Panc1 (cell line): ENCODE results near the gene SLC35F1. TPM values are rescaled to one million over a fixed set of nuclear protein-coding genes. Genes with fewer than 3 reads are reported as not detected.

Source experiments
- ATAC-seq: fragments of 200-7000 bp; cut with Tn5 transposase; 2 replicates; pipeline ENCODE4 v1.9.1; 2020; ENCODE audit warnings: mild to moderate bottlenecking, moderate library complexity
- BruUV-seq: library from RNA; stranded (reverse); fragments of 400-500 nt; replicated peaks from 2 replicates; lab custom pipeline; 2021; lab: Mats Ljungman, UMichigan
- CTCF ChIA-PET: fragments of 300-600 bp; sonication (Branson Sonifier 250); formaldehyde crosslinking; loops from one replicate; lab custom pipeline; 2022; ENCODE audit warnings: antibody characterized with exemption; lab: Charles Lee
- POLR2A ChIA-PET: fragments of 300-600 bp; sonication (Branson Sonifier 250); formaldehyde crosslinking; loops from one replicate; lab custom pipeline; 2022; ENCODE audit warnings: antibody characterized with exemption; lab: Charles Lee
- DNase-seq: peaks from one replicate; pipeline ENCODE4 v3.0.0-alpha.2; 2010; ENCODE audit warnings: low read depth, low spot score
- H3K27ac ChIP-seq: 2 replicates; pipeline ENCODE4 v1.5.1; 2011; ENCODE audit warnings: mild to moderate bottlenecking, low read length, inconsistent platforms
- H3K27me3 ChIP-seq: fragments of 200-500 bp; sonication (Bioruptor generic); 2 replicates; pipeline ENCODE4 v1.6.0; 2014; ENCODE audit warnings: low read length, inconsistent platforms; ENCODE audit not compliant: control insufficient read depth, insufficient read depth
- H3K36me3 ChIP-seq: fragments of 200-500 bp; sonication (Bioruptor generic); 2 replicates; pipeline ENCODE4 v1.5.1; 2014; ENCODE audit warnings: inconsistent platforms, mild to moderate bottlenecking, low read length, moderate library complexity; ENCODE audit not compliant: control insufficient read depth, insufficient read depth
- H3K4me1 ChIP-seq: 2 replicates; pipeline ENCODE4 v1.5.1; 2011; ENCODE audit warnings: inconsistent platforms, mild to moderate bottlenecking, low read length, moderate library complexity; ENCODE audit not compliant: control insufficient read depth, insufficient read depth
- H3K4me3 ChIP-seq, 2 experiments: 2 replicates each; pipeline ENCODE4 v1.5.1; 2011 to 2012; ENCODE audit warnings: low read depth in 2 of 2, low read length in 2 of 2, mild to moderate bottlenecking in 2 of 2, inconsistent platforms in 1 of 2, moderate library complexity in 1 of 2
- H3K9me3 ChIP-seq: fragments of 200-500 bp; sonication (Bioruptor generic); 2 replicates; pipeline ENCODE4 v1.5.1; 2014; ENCODE audit warnings: low read depth, mild to moderate bottlenecking, inconsistent platforms, low read length, moderate library complexity; ENCODE audit not compliant: control insufficient read depth, insufficient read depth
- CTCF ChIP-seq: fragments of 450-650 bp; IDR thresholded peaks from 2 replicates; pipeline ENCODE4 v1.5.1; 2017; ENCODE audit warnings: mild to moderate bottlenecking
- POLR2AphosphoS5 ChIP-seq: IDR thresholded peaks from 2 replicates; pipeline ENCODE4 v1.6.1; 2012; ENCODE audit warnings: mild to moderate bottlenecking, low read depth, low read length, moderate library complexity
- SIN3A ChIP-seq: IDR thresholded peaks from 2 replicates; pipeline ENCODE4 v1.6.1; 2012; ENCODE audit warnings: low read depth, mild to moderate bottlenecking, low read length, moderate library complexity, borderline replicate concordance; ENCODE audit not compliant: insufficient read depth
- TCF7L2 ChIP-seq: IDR thresholded peaks from 2 replicates; pipeline ENCODE4 v1.6.1; 2011; ENCODE audit warnings: mild to moderate bottlenecking, low read depth, low read length, inconsistent platforms
- in situ Hi-C: cut with HindIII; loops from 2 replicates; pipeline ENCODE4 v1.10.0; 2016; ENCODE audit warnings: low sequenced_read_pairs, low pct_unique_long_range_greater_than_20kb
- intact Hi-C: fragments of 100-400 bp; cut with micrococcal nuclease; formaldehyde crosslinking; loops from one replicate; pipeline ENCODE4 v1.10.0; 2022; ENCODE audit not compliant: unreplicated experiment
- total RNA-seq: library from RNA; stranded (reverse); gene quantifications from one replicate; pipeline ENCODE4 v1.2.1, GENCODE V29; 2021; ENCODE audit not compliant: unreplicated experiment
- TF ChIP-seq, protein P1 (sequence below), 2 experiments: IDR thresholded peaks; 2 replicates each; pipeline ENCODE4 v1.6.1; 2011 to 2012; ENCODE audit warnings: low read depth in 2 of 2, control low read depth in 1 of 2, low read length in 1 of 2, mild to moderate bottlenecking in 1 of 2, moderate library complexity in 1 of 2; ENCODE audit not compliant: insufficient read depth in 1 of 2

SLC35F1 gene
- total RNA-seq, 1 experiment from 2014 or later, result not detected

DNA sequence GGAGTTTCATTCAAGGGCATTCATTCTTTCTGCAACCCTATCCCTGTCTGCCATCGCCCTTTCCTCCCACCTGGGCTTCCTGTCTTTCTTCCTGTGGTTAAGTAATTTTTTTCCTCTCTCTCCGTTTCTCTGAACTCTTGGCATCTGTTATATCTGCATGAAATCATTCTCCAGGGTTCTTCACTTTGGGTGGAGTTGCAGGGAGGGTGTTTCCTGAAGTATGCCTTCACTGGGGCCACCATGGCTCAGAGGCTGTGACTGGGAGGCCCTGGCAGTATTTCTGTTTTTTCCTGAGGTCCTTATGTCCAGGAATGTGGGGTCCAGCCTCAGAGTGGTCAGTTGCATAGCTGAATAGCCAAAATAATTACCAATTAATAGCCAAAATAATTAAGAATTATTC, 137.2 kb downstream of the SLC35F1 start:
- ChIA-PET CTCF (no interaction called here), POLR2A (no interaction called here)
- no peak for DNase-seq
- BruUV-seq, result no TSS peak
- in situ Hi-C loops, result no loop called here
- Histone ChIP-seq H3K4me3 (no peak overlapping the region), H3K27me3 (no peaks in the 10 kb centered on the region), H3K36me3 (no peaks in the 10 kb centered on the region), H3K9me3 (no peaks in the 10 kb centered on the region), H3K27ac (no peak overlapping the region), H3K4me1 (no peaks in the 10 kb centered on the region)
- TF ChIP-seq, protein P1, sequence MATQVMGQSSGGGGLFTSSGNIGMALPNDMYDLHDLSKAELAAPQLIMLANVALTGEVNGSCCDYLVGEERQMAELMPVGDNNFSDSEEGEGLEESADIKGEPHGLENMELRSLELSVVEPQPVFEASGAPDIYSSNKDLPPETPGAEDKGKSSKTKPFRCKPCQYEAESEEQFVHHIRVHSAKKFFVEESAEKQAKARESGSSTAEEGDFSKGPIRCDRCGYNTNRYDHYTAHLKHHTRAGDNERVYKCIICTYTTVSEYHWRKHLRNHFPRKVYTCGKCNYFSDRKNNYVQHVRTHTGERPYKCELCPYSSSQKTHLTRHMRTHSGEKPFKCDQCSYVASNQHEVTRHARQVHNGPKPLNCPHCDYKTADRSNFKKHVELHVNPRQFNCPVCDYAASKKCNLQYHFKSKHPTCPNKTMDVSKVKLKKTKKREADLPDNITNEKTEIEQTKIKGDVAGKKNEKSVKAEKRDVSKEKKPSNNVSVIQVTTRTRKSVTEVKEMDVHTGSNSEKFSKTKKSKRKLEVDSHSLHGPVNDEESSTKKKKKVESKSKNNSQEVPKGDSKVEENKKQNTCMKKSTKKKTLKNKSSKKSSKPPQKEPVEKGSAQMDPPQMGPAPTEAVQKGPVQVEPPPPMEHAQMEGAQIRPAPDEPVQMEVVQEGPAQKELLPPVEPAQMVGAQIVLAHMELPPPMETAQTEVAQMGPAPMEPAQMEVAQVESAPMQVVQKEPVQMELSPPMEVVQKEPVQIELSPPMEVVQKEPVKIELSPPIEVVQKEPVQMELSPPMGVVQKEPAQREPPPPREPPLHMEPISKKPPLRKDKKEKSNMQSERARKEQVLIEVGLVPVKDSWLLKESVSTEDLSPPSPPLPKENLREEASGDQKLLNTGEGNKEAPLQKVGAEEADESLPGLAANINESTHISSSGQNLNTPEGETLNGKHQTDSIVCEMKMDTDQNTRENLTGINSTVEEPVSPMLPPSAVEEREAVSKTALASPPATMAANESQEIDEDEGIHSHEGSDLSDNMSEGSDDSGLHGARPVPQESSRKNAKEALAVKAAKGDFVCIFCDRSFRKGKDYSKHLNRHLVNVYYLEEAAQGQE (IDR thresholded peaks at IDR 0.05; ENCODE audit: insufficient read depth in 1 of 2, low read depth in 2 of 2, low read length in 1 of 2), result no peak
- TF ChIP-seq CTCF (no peak), TCF7L2 (no peak), SIN3A (no peak), POLR2AphosphoS5 (no peak)
- no peak for ATAC-seq
- intact Hi-C loops, result no loop called here

DNA sequence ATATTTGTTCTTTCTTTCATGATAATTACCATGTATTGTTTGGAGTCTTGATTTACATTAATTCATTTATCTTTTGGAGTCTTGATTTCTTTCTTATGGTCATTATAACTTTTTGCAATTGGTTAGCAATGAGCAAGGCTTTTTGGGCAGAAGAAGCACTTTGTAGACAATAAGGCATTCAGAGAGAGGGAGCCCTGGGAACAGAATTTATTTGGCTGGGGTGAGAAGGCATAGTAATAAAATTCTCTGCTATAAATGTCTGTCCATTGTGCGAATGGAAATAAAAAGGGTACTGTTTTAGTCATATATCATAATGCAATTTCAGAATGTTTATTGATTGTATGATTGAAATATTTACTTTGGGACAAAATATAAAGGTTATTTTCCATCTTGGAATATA, 147.0 kb downstream of the SLC35F1 start:
- CTCF ChIA-PET, result no interaction called here
- DNase-seq (no peak), ATAC-seq (no peak)
- no TSS peak for BruUV-seq
- intact Hi-C loops (no loop called here), in situ Hi-C loops (no loop called here)
- TF ChIP-seq SIN3A (no peak), TCF7L2 (no peak), CTCF (no peak), POLR2AphosphoS5 (no peak)
- TF ChIP-seq, protein P1 (IDR thresholded peaks at IDR 0.05; ENCODE audit: insufficient read depth in 1 of 2, low read depth in 2 of 2, low read length in 1 of 2), result no peak
- POLR2A ChIA-PET, result no interaction called here
- Histone ChIP-seq H3K36me3 (no peaks in the 10 kb centered on the region), H3K9me3 (no peaks in the 10 kb centered on the region), H3K27ac (no peak overlapping the region), H3K27me3 (no peaks in the 10 kb centered on the region), H3K4me1 (no peaks in the 10 kb centered on the region), H3K4me3 (no peak overlapping the region)
